Naive thymus-derived CD8-positive, alpha-beta T cell (primary cell): ENCODE results near the gene TPD52L1. TPM values are rescaled to one million over a fixed set of nuclear protein-coding genes. Genes with fewer than 3 reads are reported as not detected.

Experiments used
- ATAC-seq, 2 donors: fragments of 150-1000 bp; cut with Tn5 transposase in 1 of 2; sonication (Bioruptor Pico), chemical (Tn5 transposase) in 1 of 2; 1 replicate in 1 of 2; 2 replicates in 1 of 2; pipeline ENCODE4 v1.10.0; 2021; ENCODE audit warnings: mild to moderate bottlenecking in 2 of 2, moderate library complexity in 2 of 2
- POLR2A ChIA-PET: fragments of 350-600 bp; sonication (Branson Sonifier 250); formaldehyde crosslinking; loops from one replicate; lab custom pipeline; 2021; ENCODE audit warnings: antibody characterized with exemption; lab: Charles Lee
- DNase-seq, 10 donors: peaks; one replicate each; pipeline versions ENCODE4 v3.0.0 to v3.0.0-alpha.2; 2020 to 2022
- H3K27ac Mint-ChIP-seq, 10 donors: one replicate each; pipeline ENCODE4 v1.8.0; 2020 to 2022; ENCODE audit warnings: mild to moderate bottlenecking in 10 of 10, mixed read lengths in 10 of 10, moderate library complexity in 4 of 10, inconsistent platforms in 1 of 10
- H3K27me3 Mint-ChIP-seq, 5 donors: one replicate each; pipeline ENCODE4 v1.8.0; 2021 to 2022; ENCODE audit warnings: mixed read lengths in 5 of 5
- H3K36me3 Mint-ChIP-seq, 3 donors: one replicate each; pipeline ENCODE4 v1.8.0; 2020 to 2022; ENCODE audit warnings: mixed read lengths in 3 of 3, mild to moderate bottlenecking in 2 of 3, inconsistent platforms in 1 of 3
- H3K4me1 Mint-ChIP-seq, 4 donors: one replicate each; pipeline ENCODE4 v1.8.0; 2021 to 2022; ENCODE audit warnings: mixed read lengths in 4 of 4
- H3K4me3 Mint-ChIP-seq, 10 donors: one replicate each; pipeline ENCODE4 v1.8.0; 2020 to 2022; ENCODE audit warnings: mild to moderate bottlenecking in 10 of 10, mixed read lengths in 10 of 10, moderate library complexity in 6 of 10, inconsistent platforms in 1 of 10
- H3K9me3 Mint-ChIP-seq, 9 donors: one replicate each; pipeline ENCODE4 v1.8.0; 2020 to 2022; ENCODE audit warnings: mixed read lengths in 9 of 9, mild to moderate bottlenecking in 3 of 9, inconsistent platforms in 1 of 9, moderate library complexity in 1 of 9
- polyA plus RNA-seq, 3 donors: library from polyadenylated mRNA; unstranded; fragments of 300-500 nt; fragmentation: Illumina TruSeq; gene quantifications; one replicate each; pipeline ENCODE4 v1.2.3, GENCODE V29; 2021
- total RNA-seq, 8 experiments: library from RNA in 2 of 8; stranded (reverse) in 2 of 8; gene quantifications; one replicate each; pipeline ENCODE4 v1.2.3 and lab custom pipeline; 2021 to 2026

The TPD52L1 gene
- total and polyA plus RNA-seq, 5 experiments from 2014 or later, result not detected

DNA sequence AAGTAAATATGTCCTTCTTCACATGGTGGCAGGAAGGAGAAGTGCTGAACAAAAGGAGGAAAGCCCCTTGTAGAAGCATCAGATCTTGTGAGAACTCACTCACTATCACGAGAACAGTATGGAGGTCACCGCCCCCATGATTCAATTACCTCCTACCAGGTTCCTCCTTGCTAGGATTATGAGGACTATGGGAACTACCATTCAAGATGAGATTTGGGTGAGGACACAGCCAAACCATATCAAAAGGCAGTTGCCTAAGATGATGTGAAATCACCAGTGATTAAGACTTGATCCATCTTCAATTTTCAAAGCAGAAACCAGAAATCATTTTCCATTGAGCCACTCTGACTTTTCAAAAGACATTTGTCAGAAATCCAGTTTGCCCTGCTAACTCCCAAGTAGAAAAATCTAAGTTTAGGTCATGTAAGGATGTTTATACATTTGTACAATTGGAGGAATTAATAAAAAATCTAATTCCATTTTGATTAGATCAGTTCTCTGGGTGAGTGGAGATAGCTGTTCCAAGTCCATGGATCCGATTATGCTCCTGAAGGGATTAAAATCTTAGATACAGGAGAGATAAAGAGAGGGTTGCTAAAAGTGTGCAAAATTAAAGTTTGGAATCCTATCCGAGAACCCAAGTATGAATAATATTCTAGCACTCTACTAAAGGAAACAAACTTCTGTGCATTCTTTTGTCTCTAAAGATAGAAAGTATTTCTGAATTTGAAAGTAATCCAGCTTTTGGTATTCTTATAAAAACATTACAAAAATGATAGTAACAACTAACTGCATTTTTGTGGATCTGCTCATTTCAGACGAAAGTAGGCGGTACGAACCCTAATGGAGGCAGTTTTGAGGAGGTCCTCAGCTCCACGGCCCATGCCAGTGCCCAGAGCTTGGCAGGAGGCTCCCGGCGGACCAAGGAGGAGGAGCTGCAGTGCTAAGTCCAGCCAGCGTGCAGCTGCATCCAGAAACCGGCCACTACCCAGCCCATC is 108.7 kb downstream of the TPD52L1 start:
- ATAC-seq, result no peak
- H3K4me1 Mint-ChIP-seq, result peaks cover 0 to 3% (median 0%) of the 10 kb centered on the region in 4 donors
- DNase-seq, result no peak

GRCh38 chr6:125264476-125264875 is 110.9 kb downstream of the TPD52L1 start:
- no peaks in the 10 kb centered on the region for H3K27me3 Mint-ChIP-seq
- DNase-seq (no peak), ATAC-seq (no peak)
- H3K36me3 Mint-ChIP-seq, result no peaks in the 10 kb centered on the region
- no peak overlapping the region for H3K27ac Mint-ChIP-seq
- POLR2A ChIA-PET, result no interaction called here
- no peak overlapping the region for H3K4me3 Mint-ChIP-seq
- H3K9me3 Mint-ChIP-seq, result no peaks in the 10 kb centered on the region
- peaks cover 0 to 3% (median 0%) of the 10 kb centered on the region in 4 donors for H3K4me1 Mint-ChIP-seq

More for the DNA sequence above, 108.7 kb downstream of the TPD52L1 start:
- POLR2A ChIA-PET, result no interaction called here
- Mint-ChIP-seq H3K27me3 (no peaks in the 10 kb centered on the region), H3K36me3 (no peaks in the 10 kb centered on the region), H3K4me3 (no peak overlapping the region), H3K9me3 (no peaks in the 10 kb centered on the region), H3K27ac (no peak overlapping the region)

GRCh38 chr6:125267806-125268523 is 114.4 kb downstream of the TPD52L1 start:
- Mint-ChIP-seq H3K4me1 (peaks cover 0 to 3% (median 0%) of the 10 kb centered on the region in 4 donors), H3K36me3 (peaks cover 0 to 18% (median 13%) of the 10 kb centered on the region in 3 donors), H3K27ac (peak overlapping the region in 2 of 10 donors; percentile 18 to 45), H3K9me3 (no peaks in the 10 kb centered on the region), H3K4me3 (no peak overlapping the region), H3K27me3 (no peaks in the 10 kb centered on the region)
- DNase-seq (no peak), ATAC-seq (no peak)
- POLR2A ChIA-PET, result no interaction called here

GRCh38 chr6:125268765-125269164 is 115.2 kb downstream of the TPD52L1 start:
- Mint-ChIP-seq H3K27ac (no peak overlapping the region), H3K36me3 (peaks cover 0 to 26% (median 20%) of the 10 kb centered on the region in 3 donors), H3K9me3 (no peaks in the 10 kb centered on the region), H3K4me3 (no peak overlapping the region), H3K4me1 (peaks cover 0 to 3% (median 0%) of the 10 kb centered on the region in 4 donors), H3K27me3 (no peaks in the 10 kb centered on the region)
- POLR2A ChIA-PET, result no interaction called here
- ATAC-seq, result no peak
- DNase-seq, result no peak

DNA sequence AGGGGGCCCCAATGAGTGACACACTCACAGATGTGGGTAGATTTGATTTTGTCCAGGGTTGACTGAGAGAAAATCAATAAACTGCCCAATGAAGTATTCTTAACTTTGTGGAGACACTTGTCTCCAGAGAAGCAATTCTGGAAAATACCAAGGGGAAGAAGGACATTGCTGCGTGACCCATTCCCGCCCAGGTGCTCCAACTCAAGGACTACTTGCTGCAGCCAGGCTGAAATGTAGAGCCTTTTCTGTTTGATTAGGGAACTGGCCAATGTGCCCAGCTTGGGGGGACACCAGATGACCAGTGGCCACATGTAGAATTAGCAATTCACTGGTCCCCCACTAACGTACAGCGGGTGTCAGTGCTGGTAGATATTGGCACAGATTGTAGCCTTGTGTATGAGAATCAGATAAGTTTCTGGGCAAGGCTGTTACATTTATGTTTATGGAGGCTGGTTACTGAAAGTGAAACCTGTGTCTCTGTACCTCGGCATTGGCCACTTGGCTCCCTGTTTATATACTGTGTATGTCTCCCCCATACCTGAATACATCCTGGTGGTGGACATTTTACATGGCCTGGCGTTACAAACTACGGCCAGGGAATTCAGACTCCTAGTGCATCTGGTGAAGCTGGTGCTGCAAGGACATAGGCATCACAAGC is 115.9 kb downstream of the TPD52L1 start:
- no peak overlapping the region for H3K27ac Mint-ChIP-seq
- ATAC-seq, result no peak
- POLR2A ChIA-PET, result no interaction called here
- no peak for DNase-seq
- no peaks in the 10 kb centered on the region for H3K9me3 Mint-ChIP-seq
- no peak overlapping the region for H3K4me3 Mint-ChIP-seq
- H3K36me3 Mint-ChIP-seq, result peaks cover 0 to 32% (median 27%) of the 10 kb centered on the region in 3 donors
- no peaks in the 10 kb centered on the region for H3K27me3 Mint-ChIP-seq
- peaks cover 0 to 3% (median 0%) of the 10 kb centered on the region in 4 donors for H3K4me1 Mint-ChIP-seq

- Mint-ChIP-seq H3K36me3 (peaks cover 2 to 38% (median 35%) of the 10 kb centered on the region in 3 donors), H3K27ac (no peak overlapping the region), H3K4me3 (no peak overlapping the region), H3K9me3 (no peaks in the 10 kb centered on the region), H3K4me1 (peaks cover 0 to 2% (median 0%) of the 10 kb centered on the region in 4 donors), H3K27me3 (no peaks in the 10 kb centered on the region)
- POLR2A ChIA-PET, result no interaction called here
- ATAC-seq, result no peak
- no peak for DNase-seq
These were observed 116.8 kb downstream of the TPD52L1 start for GRCh38 chr6:125270380-125270779.

GRCh38 chr6:125271486-125272159 is 118.0 kb downstream of the TPD52L1 start:
- ATAC-seq, result no peak
- peaks cover 10 to 47% (median 46%) of the 10 kb centered on the region in 3 donors for H3K36me3 Mint-ChIP-seq

GRCh38 chr6:125273251-125273650 is 119.7 kb downstream of the TPD52L1 start:
- POLR2A ChIA-PET, result no interaction called here
- Mint-ChIP-seq H3K27me3 (no peaks in the 10 kb centered on the region), H3K36me3 (peaks cover 16 to 57% (median 48%) of the 10 kb centered on the region in 3 donors), H3K27ac (no peak overlapping the region), H3K4me1 (peaks cover 0 to 14% (median 6%) of the 10 kb centered on the region in 4 donors), H3K9me3 (no peaks in the 10 kb centered on the region), H3K4me3 (no peak overlapping the region)
- DNase-seq, result peak in 1 of 10 donors; percentile 57
- no peak for ATAC-seq

More at GRCh38 chr6:125271486-125272159, 118.0 kb downstream of the TPD52L1 start:
- no peak overlapping the region for H3K4me3 Mint-ChIP-seq
- DNase-seq, result no peak
- no peaks in the 10 kb centered on the region for H3K9me3 Mint-ChIP-seq
- POLR2A ChIA-PET, result no interaction called here
- H3K27me3 Mint-ChIP-seq, result no peaks in the 10 kb centered on the region
- peaks cover 0 to 8% (median 4%) of the 10 kb centered on the region in 4 donors for H3K4me1 Mint-ChIP-seq
- H3K27ac Mint-ChIP-seq, result no peak overlapping the region

GRCh38 chr6:125273965-125274364 is 120.4 kb downstream of the TPD52L1 start:
- H3K36me3 Mint-ChIP-seq, result peaks cover 16 to 63% (median 54%) of the 10 kb centered on the region in 3 donors
- ATAC-seq (no peak), DNase-seq (no peak)
- POLR2A ChIA-PET, result no interaction called here
- H3K4me1 Mint-ChIP-seq, result peaks cover 6 to 19% (median 10%) of the 10 kb centered on the region in 4 donors
- no peaks in the 10 kb centered on the region for H3K9me3 Mint-ChIP-seq
- no peak overlapping the region for H3K4me3 Mint-ChIP-seq
- H3K27me3 Mint-ChIP-seq, result no peaks in the 10 kb centered on the region
- H3K27ac Mint-ChIP-seq, result peak overlapping the region in 2 of 10 donors; percentile 16 to 69

GRCh38 chr6:125274935-125275334 is 121.4 kb downstream of the TPD52L1 start:
- POLR2A ChIA-PET, result no interaction called here
- DNase-seq (no peak), ATAC-seq (no peak)
- Mint-ChIP-seq H3K36me3 (peaks cover 16 to 71% (median 61%) of the 10 kb centered on the region in 3 donors), H3K9me3 (peaks cover 0 to 4% (median 0%) of the 10 kb centered on the region in 9 donors), H3K27ac (peak overlapping the region in 1 of 10 donors; percentile 21), H3K4me1 (peaks cover 9 to 25% (median 14%) of the 10 kb centered on the region in 4 donors), H3K4me3 (no peak overlapping the region), H3K27me3 (no peaks in the 10 kb centered on the region)

- H3K36me3 Mint-ChIP-seq, result peaks cover 18 to 79% (median 68%) of the 10 kb centered on the region in 3 donors
- peaks cover 9 to 27% (median 18%) of the 10 kb centered on the region in 4 donors for H3K4me1 Mint-ChIP-seq
- H3K4me3 Mint-ChIP-seq, result no peak overlapping the region
- POLR2A ChIA-PET, result no interaction called here
- peak overlapping the region in 4 of 10 donors; percentile 2 to 75 (median 30) for H3K27ac Mint-ChIP-seq
- H3K9me3 Mint-ChIP-seq, result peaks cover 0 to 8% (median 0%) of the 10 kb centered on the region in 9 donors
- no peaks in the 10 kb centered on the region for H3K27me3 Mint-ChIP-seq
- ATAC-seq (no peak), DNase-seq (no peak)
These were observed 122.2 kb downstream of the TPD52L1 start for GRCh38 chr6:125275779-125276178.

- H3K27me3 Mint-ChIP-seq, result no peaks in the 10 kb centered on the region
- peaks cover 3 to 21% (median 10%) of the 10 kb centered on the region in 9 donors for H3K9me3 Mint-ChIP-seq
- H3K4me1 Mint-ChIP-seq, result peaks cover 17 to 40% (median 33%) of the 10 kb centered on the region in 4 donors
- DNase-seq (no peak), ATAC-seq (no peak)
- peaks cover 30 to 88% (median 72%) of the 10 kb centered on the region in 3 donors for H3K36me3 Mint-ChIP-seq
- POLR2A ChIA-PET, result no interaction called here
- H3K27ac Mint-ChIP-seq, result peak overlapping the region in 3 of 10 donors; percentile 2 to 67 (median 3)
- no peak overlapping the region for H3K4me3 Mint-ChIP-seq
These were observed 124.3 kb downstream of the TPD52L1 start for GRCh38 chr6:125277838-125278237.
